Ovary (tissue), 9 donors: ENCODE data around the gene MCTP2. TPM values are rescaled to one million over a fixed set of nuclear protein-coding genes. Genes with fewer than 3 reads are reported as not detected.

Experiments
- DNase-seq, 5 donors: peaks; one replicate each; pipeline ENCODE4 v3.0.0-alpha.2; 2019 to 2020
- H3K27ac ChIP-seq, 2 donors: fragments of 200-600 bp; one replicate each; pipeline versions ENCODE4 v1.5.1 to v1.8.0; 2019 to 2022
- H3K27me3 ChIP-seq: fragments of 200-600 bp; one replicate; pipeline ENCODE4 v1.8.0; 2022
- H3K36me3 ChIP-seq: fragments of 200-600 bp; sonication (generic); one replicate; pipeline ENCODE4 v1.5.1; 2019
- H3K4me1 ChIP-seq: one replicate; pipeline ENCODE4 v1.8.1; 2013; ENCODE audit warnings: mild to moderate bottlenecking, moderate library complexity; ENCODE audit not compliant: insufficient read depth
- H3K4me3 ChIP-seq: fragments of 200-600 bp; sonication (generic); one replicate; pipeline ENCODE4 v1.5.1; 2017
- H3K9me3 ChIP-seq, 2 donors: fragments of 200-600 bp in 1 of 2; sonication (generic) in 1 of 2; one replicate each; pipeline versions ENCODE4 v1.5.1 to v1.8.1; 2013 to 2019; ENCODE audit warnings: mild to moderate bottlenecking in 1 of 2, moderate library complexity in 1 of 2
- EP300 ChIP-seq: sonication (generic); formaldehyde crosslinking; IDR thresholded peaks from one replicate; pipeline ENCODE4 v1.6.1; 2017; ENCODE audit warnings: antibody characterized with exemption
- POLR2A ChIP-seq: fragments of 450-650 bp; IDR thresholded peaks from one replicate; pipeline ENCODE4 v1.6.1; 2017; ENCODE audit warnings: antibody characterized with exemption, mild to moderate bottlenecking, moderate library complexity
- WGBS, 3 donors: extraction: QIAGEN DNeasy Blood & Tissue Kit in 1 of 3; methylation state at CpG; one replicate each; pipeline versions ENCODE4 v1.1.5 to v1.1.7; 2013 to 2017; 5-methylcytosine and 5-hydroxymethylcytosine counted together
- intact Hi-C, 4 donors: fragments of 100-400 bp; cut with DNase I; formaldehyde crosslinking; loops; one replicate each; pipeline versions ENCODE4 v1.11.0 to v1.15.1; 2022 to 2023
- polyA plus RNA-seq, 2 donors: library from polyadenylated mRNA; stranded (reverse); fragments of 200-250 nt in 1 of 2; fragments of 350-450 nt in 1 of 2; fragmentation: Illumina TruSeq in 1 of 2; extraction: RNeasy Lipid Tissue Mini Kit (QIAGEN cat#74804) in 1 of 2; gene quantifications; one replicate each; pipeline ENCODE4 v1.2.3, GENCODE V29; 2013 to 2014
- total RNA-seq, 7 donors: library from RNA; depleted of rRNA in 2 of 7; stranded (reverse); fragments of >200 nt in 2 of 7; fragmentation: NEBNext Ultra II Directional in 3 of 7; extraction: Animal tissue kit (Norgen Biotek cat#: 25700) in 3 of 7; gene quantifications; one replicate each; pipeline versions ENCODE4 v1.1.0 to v1.2.4, GENCODE V29; 2016 to 2023
- TF ChIP-seq, protein P1 (sequence below), 3 donors: fragments of 450-650 bp in 2 of 3; fragments of 200-600 bp in 1 of 3; IDR thresholded peaks; one replicate each; pipeline versions ENCODE4 v1.5.1 to v1.8.0; 2016 to 2022; ENCODE audit warnings: antibody characterized with exemption in 3 of 3, mild to moderate bottlenecking in 1 of 3
- donor health status: DM: no; HTN: no; CAD: no; lungs with moderate emphysema.
- donor health status: DM: no; HTN: no; CAD: no.
- donor health status: Bipolar disorder and iron deficiency.
- donor health status: DM: yes; HTN: yes; CAD: no.
- donor health status: DM: no; HTN: no; CAD: no.
- donor health status: DM: yes; HTN: yes; CAD: no.

The MCTP2 gene
- total and polyA plus RNA-seq, 9 donors, result 0.71 to 44.5 (median 5.7) TPM

DNA sequence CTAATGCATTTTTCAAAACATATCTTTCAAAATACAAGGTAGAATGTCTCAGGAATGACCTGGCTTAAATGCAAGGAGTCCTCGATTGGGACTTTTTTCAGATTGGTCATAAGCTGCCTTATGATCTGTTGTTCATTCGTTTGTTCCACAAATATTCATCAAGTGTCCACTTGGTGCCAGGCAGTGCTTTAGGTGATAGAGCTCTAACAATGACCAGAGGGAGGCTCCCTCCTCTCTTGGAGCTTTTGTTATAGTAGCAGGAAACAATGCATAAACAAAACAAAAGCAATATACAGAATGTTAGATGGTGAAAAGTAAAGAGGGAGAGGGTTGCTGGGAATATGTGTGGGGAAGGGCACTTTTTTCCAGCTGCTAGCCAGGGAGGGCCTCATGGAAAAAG, 156.1 kb downstream of the MCTP2 start:
- TF ChIP-seq EP300, result no peak
- no peak for TF ChIP-seq POLR2A
- TF ChIP-seq, protein P1, sequence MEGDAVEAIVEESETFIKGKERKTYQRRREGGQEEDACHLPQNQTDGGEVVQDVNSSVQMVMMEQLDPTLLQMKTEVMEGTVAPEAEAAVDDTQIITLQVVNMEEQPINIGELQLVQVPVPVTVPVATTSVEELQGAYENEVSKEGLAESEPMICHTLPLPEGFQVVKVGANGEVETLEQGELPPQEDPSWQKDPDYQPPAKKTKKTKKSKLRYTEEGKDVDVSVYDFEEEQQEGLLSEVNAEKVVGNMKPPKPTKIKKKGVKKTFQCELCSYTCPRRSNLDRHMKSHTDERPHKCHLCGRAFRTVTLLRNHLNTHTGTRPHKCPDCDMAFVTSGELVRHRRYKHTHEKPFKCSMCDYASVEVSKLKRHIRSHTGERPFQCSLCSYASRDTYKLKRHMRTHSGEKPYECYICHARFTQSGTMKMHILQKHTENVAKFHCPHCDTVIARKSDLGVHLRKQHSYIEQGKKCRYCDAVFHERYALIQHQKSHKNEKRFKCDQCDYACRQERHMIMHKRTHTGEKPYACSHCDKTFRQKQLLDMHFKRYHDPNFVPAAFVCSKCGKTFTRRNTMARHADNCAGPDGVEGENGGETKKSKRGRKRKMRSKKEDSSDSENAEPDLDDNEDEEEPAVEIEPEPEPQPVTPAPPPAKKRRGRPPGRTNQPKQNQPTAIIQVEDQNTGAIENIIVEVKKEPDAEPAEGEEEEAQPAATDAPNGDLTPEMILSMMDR (IDR thresholded peaks at IDR 0.05), result no peak
- 26 to 66% (median 37%) methylated on average over 2 of the region's 2 CpGs for WGBS, 3 donors
- Histone ChIP-seq H3K27ac (no peak overlapping the region), H3K4me3 (no peak overlapping the region), H3K9me3 (no peaks in the 10 kb centered on the region), H3K4me1 (peaks cover 8% of the 10 kb centered on the region), H3K27me3 (no peaks in the 10 kb centered on the region), H3K36me3 (no peaks in the 10 kb centered on the region)
- DNase-seq, result no peak
- intact Hi-C loops, result no loop called here

DNA sequence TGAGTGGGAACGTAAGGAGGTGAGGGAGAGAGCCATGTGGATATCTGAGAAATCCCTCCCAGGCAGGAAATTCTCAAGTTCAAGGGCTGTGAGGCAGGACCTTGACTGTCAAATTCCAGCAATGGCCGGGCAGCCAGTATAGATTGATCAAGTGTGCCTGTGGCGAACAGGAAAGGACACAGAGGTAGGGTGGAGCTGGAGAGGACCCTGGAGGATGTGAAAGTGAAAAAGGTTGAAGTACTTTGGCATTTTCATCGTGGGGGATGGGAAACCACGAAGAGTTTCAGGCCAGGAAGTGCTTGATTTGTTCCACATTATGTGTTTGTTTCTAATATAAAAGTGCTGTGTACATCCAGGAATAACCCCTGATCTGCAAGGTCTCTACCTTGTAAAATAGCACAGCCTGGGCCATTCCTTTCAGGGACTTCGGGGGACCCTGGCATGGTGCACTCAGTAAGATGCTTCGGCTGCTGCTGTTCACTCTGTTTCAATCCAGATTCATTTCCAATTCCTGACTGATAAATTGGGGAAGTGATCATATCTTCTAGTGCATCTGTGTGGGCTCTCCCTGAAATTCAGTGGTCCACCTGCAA, 156.6 kb downstream of the MCTP2 start:
- no peaks in the 10 kb centered on the region for H3K9me3 ChIP-seq
- H3K4me1 ChIP-seq, result peaks cover 8% of the 10 kb centered on the region
- no peak overlapping the region for H3K27ac ChIP-seq
- DNase-seq, result no peak
- intact Hi-C loops, result no loop called here
- WGBS, 3 donors, result 51 to 59% (median 55%) methylated on average over 7 of the region's 7 CpGs
- no peak overlapping the region for H3K4me3 ChIP-seq
- no peaks in the 10 kb centered on the region for H3K36me3 ChIP-seq
- TF ChIP-seq EP300, result no peak
- TF ChIP-seq POLR2A, result no peak
- TF ChIP-seq, protein P1 (IDR thresholded peaks at IDR 0.05), result no peak
- no peaks in the 10 kb centered on the region for H3K27me3 ChIP-seq

- Histone ChIP-seq H3K27me3 (no peaks in the 10 kb centered on the region), H3K36me3 (no peaks in the 10 kb centered on the region), H3K27ac (no peak overlapping the region), H3K9me3 (no peaks in the 10 kb centered on the region), H3K4me1 (no peaks in the 10 kb centered on the region), H3K4me3 (no peak overlapping the region)
- intact Hi-C loops, result no loop called here
- DNase-seq, result no peak
- TF ChIP-seq EP300 (no peak), POLR2A (no peak)
- TF ChIP-seq, protein P1 (IDR thresholded peaks at IDR 0.05), result no peak
- WGBS, 3 donors, result 4 to 11% (median 9%) methylated on average over 1 of the region's 1 CpG
Observed at GRCh38 chr15:94395640-94396039, 164.3 kb downstream of the MCTP2 start.

GRCh38 chr15:94397337-94397736, 166.0 kb downstream of the MCTP2 start:
- Histone ChIP-seq H3K4me1 (peaks cover 1% of the 10 kb centered on the region), H3K9me3 (no peaks in the 10 kb centered on the region), H3K4me3 (no peak overlapping the region), H3K27me3 (no peaks in the 10 kb centered on the region), H3K36me3 (no peaks in the 10 kb centered on the region), H3K27ac (no peak overlapping the region)
- intact Hi-C loops, result no loop called here
- no peak for DNase-seq
- WGBS, 3 donors, result 60 to 75% (median 69%) methylated on average over 3 of the region's 3 CpGs
- TF ChIP-seq POLR2A (no peak), EP300 (no peak)
- TF ChIP-seq, protein P1 (IDR thresholded peaks at IDR 0.05), result no peak
